Right atrium auricular region (tissue), 2 donors: Measurements from ENCODE around the gene PXMP2. TPM values are rescaled to one million over a fixed set of nuclear protein-coding genes. Genes with fewer than 3 reads are reported as not detected.

Experiments
- DNase-seq: peaks from one replicate; pipeline ENCODE4 v3.0.0-alpha.2; 2019; ENCODE audit warnings: low spot score
- H3K27ac ChIP-seq, 2 donors: fragments of 200-600 bp; sonication (generic); 1 replicate in 1 of 2; 2 replicates in 1 of 2; pipeline ENCODE4 v1.5.1; 2016 to 2019
- H3K27me3 ChIP-seq, 2 donors: fragments of 200-600 bp; sonication (generic); one replicate each; pipeline versions ENCODE4 v1.5.1 to v1.6.0; 2017 to 2019
- H3K36me3 ChIP-seq: fragments of 200-600 bp; sonication (generic); one replicate; pipeline ENCODE4 v1.5.1; 2016
- H3K4me1 ChIP-seq, 2 donors: fragments of 200-600 bp; sonication (generic); one replicate each; pipeline versions ENCODE4 v1.5.1 to v1.6.0; 2017 to 2019
- H3K4me3 ChIP-seq, 2 donors: fragments of 200-600 bp; sonication (generic); 1 replicate in 1 of 2; 2 replicates in 1 of 2; pipeline ENCODE4 v1.5.1; 2017 to 2019; ENCODE audit warnings: mild to moderate bottlenecking in 1 of 2, moderate library complexity in 1 of 2
- H3K9me3 ChIP-seq, 2 donors: fragments of 200-600 bp; sonication (generic); one replicate each; pipeline ENCODE4 v1.5.1; 2019
- CTCF ChIP-seq, 2 donors: fragments of 200-600 bp; sonication (generic); IDR thresholded peaks; one replicate each; pipeline ENCODE4 v1.5.1; 2019; ENCODE audit warnings: antibody characterized with exemption in 2 of 2
- total RNA-seq, 2 donors: library from RNA; depleted of rRNA; stranded (reverse); fragments of >200 nt; gene quantifications; one replicate each; pipeline ENCODE4 v1.1.0, GENCODE V29; 2016

PXMP2 gene
- total RNA-seq, 2 donors from 2014 or later: 43.0 to 65.7 TPM

GRCh38 chr12:132664206-132665148 is 22.9 kb upstream of the PXMP2 start:
- no peak for TF ChIP-seq CTCF (IDR thresholded peaks at IDR 0.05)

GRCh38 chr12:132665149-132665491 is 22.3 kb upstream of the PXMP2 start:
- H3K4me1 ChIP-seq: no peaks in the 10 kb centered on the region
- no peak for DNase-seq
- H3K36me3 ChIP-seq: peaks cover 61% of the 10 kb centered on the region
- H3K4me3 ChIP-seq: no peak overlapping the region
- no peaks in the 10 kb centered on the region for H3K9me3 ChIP-seq
- no peak overlapping the region for H3K27ac ChIP-seq
- no peaks in the 10 kb centered on the region for H3K27me3 ChIP-seq
- TF ChIP-seq CTCF (IDR thresholded peaks at IDR 0.05): no peak

More at GRCh38 chr12:132664206-132665148, 22.9 kb upstream of the PXMP2 start:
- no peaks in the 10 kb centered on the region for H3K9me3 ChIP-seq
- no peaks in the 10 kb centered on the region for H3K4me1 ChIP-seq
- no peaks in the 10 kb centered on the region for H3K27me3 ChIP-seq
- DNase-seq: no peak
- H3K36me3 ChIP-seq: peaks cover 65% of the 10 kb centered on the region
- no peak overlapping the region for H3K4me3 ChIP-seq
- H3K27ac ChIP-seq: no peak overlapping the region

GRCh38 chr12:132665794-132666193 is 21.6 kb upstream of the PXMP2 start:
- no peaks in the 10 kb centered on the region for H3K4me1 ChIP-seq
- no peak for TF ChIP-seq CTCF (IDR thresholded peaks at IDR 0.05)
- H3K36me3 ChIP-seq: peaks cover 54% of the 10 kb centered on the region
- DNase-seq: no peak
- no peak overlapping the region for H3K4me3 ChIP-seq
- no peaks in the 10 kb centered on the region for H3K27me3 ChIP-seq
- H3K27ac ChIP-seq: no peak overlapping the region
- H3K9me3 ChIP-seq: no peaks in the 10 kb centered on the region

- TF ChIP-seq CTCF (IDR thresholded peaks at IDR 0.05): no peak
- no peak for DNase-seq
- H3K4me1 ChIP-seq: no peaks in the 10 kb centered on the region
- no peaks in the 10 kb centered on the region for H3K27me3 ChIP-seq
- H3K27ac ChIP-seq: no peak overlapping the region
- no peak overlapping the region for H3K4me3 ChIP-seq
- peaks cover 56% of the 10 kb centered on the region for H3K36me3 ChIP-seq
- H3K9me3 ChIP-seq: no peaks in the 10 kb centered on the region
These were observed 18.9 kb upstream of the PXMP2 start for GRCh38 chr12:132668191-132669088.

GRCh38 chr12:132669166-132669879 is 18.1 kb upstream of the PXMP2 start:
- DNase-seq: no peak
- Histone ChIP-seq H3K36me3 (peaks cover 49% of the 10 kb centered on the region), H3K4me1 (no peaks in the 10 kb centered on the region)

More at GRCh38 chr12:132669166-132669879, 18.1 kb upstream of the PXMP2 start:
- Histone ChIP-seq H3K4me3 (no peak overlapping the region), H3K9me3 (no peaks in the 10 kb centered on the region), H3K27me3 (no peaks in the 10 kb centered on the region), H3K27ac (no peak overlapping the region)
- no peak for TF ChIP-seq CTCF (IDR thresholded peaks at IDR 0.05)
